Activated CD8-positive, alpha-beta T cell treated with anti-CD3 and anti-CD28 coated beads, Interleukin-2, amount 10 ng/mL, durations not matched to agents 7 days and 5 days (primary cell): ENCODE results near the gene SDHA. TPM values are rescaled to one million over a fixed set of nuclear protein-coding genes. Genes with fewer than 3 reads are reported as not detected.
"Not testable (repeated sequence)": the region's sequence is repeated elsewhere in the genome, so short reads cannot be mapped to it uniquely, and the experiment has no call there.

ENCODE experiments used
- ATAC-seq: fragments of 150-1000 bp; cut with Tn5 transposase; one replicate; pipeline ENCODE4 v1.10.0; 2021; ENCODE audit warnings: moderate library complexity
- CTCF ChIA-PET: fragments of 350-600 bp; sonication (Branson Sonifier 250); formaldehyde crosslinking; loops from one replicate; lab custom pipeline; 2021; ENCODE audit warnings: antibody characterized with exemption; lab: Charles Lee
- POLR2A ChIA-PET: fragments of 350-600 bp; sonication (Branson Sonifier 250); formaldehyde crosslinking; loops from one replicate; lab custom pipeline; 2021; ENCODE audit warnings: antibody characterized with exemption; lab: Charles Lee
- DNase-seq: peaks from one replicate; pipeline ENCODE4 v3.0.0-alpha.2; 2020
- H3K27ac Mint-ChIP-seq: one replicate; pipeline ENCODE4 v1.8.0; 2021; ENCODE audit warnings: mild to moderate bottlenecking, mixed read lengths
- H3K27me3 Mint-ChIP-seq: one replicate; pipeline ENCODE4 v1.8.0; 2021; ENCODE audit warnings: low read depth, mixed read lengths
- H3K36me3 Mint-ChIP-seq: one replicate; pipeline ENCODE4 v1.8.0; 2021; ENCODE audit warnings: low read depth, mixed read lengths
- H3K4me1 Mint-ChIP-seq: one replicate; pipeline ENCODE4 v1.8.0; 2021; ENCODE audit warnings: low read depth, mixed read lengths
- H3K4me3 Mint-ChIP-seq: one replicate; pipeline ENCODE4 v1.8.0; 2021; ENCODE audit warnings: mild to moderate bottlenecking, mixed read lengths
- H3K9me3 Mint-ChIP-seq: one replicate; pipeline ENCODE4 v1.8.0; 2022; ENCODE audit warnings: mixed read lengths; ENCODE audit not compliant: insufficient read depth
- total RNA-seq, 2 experiments: library from RNA; stranded (reverse); gene quantifications; one replicate each; pipeline ENCODE4 v1.2.3, GENCODE V29; 2021

Gene SDHA
- total RNA-seq, 2 experiments from 2014 or later = 145 to 152 TPM

GRCh38 chr5:194102-194501, 24.0 kb upstream of the SDHA start:
- DNase-seq = no peak
- ChIA-PET POLR2A (interaction anchor here (0.6 kb wide), 1 partner anchor 14 kb away, joined by 3 read pairs; no protein-coding TSS in a partner anchor), CTCF (interaction anchor here (1.2 kb wide), 1 partner anchor 25 kb away, joined by 4 read pairs; no protein-coding TSS in a partner anchor)
- ATAC-seq = no peak
- H3K27me3 Mint-ChIP-seq = peaks cover 2% of the 10 kb centered on the region
- H3K4me3 Mint-ChIP-seq = no peak overlapping the region
- H3K36me3 Mint-ChIP-seq = no peaks in the 10 kb centered on the region
- no peaks in the 10 kb centered on the region for H3K4me1 Mint-ChIP-seq
- H3K27ac Mint-ChIP-seq = no peak overlapping the region
- no peaks in the 10 kb centered on the region for H3K9me3 Mint-ChIP-seq

- no peaks in the 10 kb centered on the region for H3K4me1 Mint-ChIP-seq
- DNase-seq (no peak), ATAC-seq (no peak)
- no peak overlapping the region for H3K4me3 Mint-ChIP-seq
- ChIA-PET CTCF (interaction anchor here (1.2 kb wide), 1 partner anchor 25 kb away, joined by 4 read pairs; no protein-coding TSS in a partner anchor), POLR2A (interaction anchor here (0.6 kb wide), 1 partner anchor 13 kb away, joined by 3 read pairs; no protein-coding TSS in a partner anchor)
- no peaks in the 10 kb centered on the region for H3K36me3 Mint-ChIP-seq
- peaks cover 2% of the 10 kb centered on the region for H3K27me3 Mint-ChIP-seq
- H3K27ac Mint-ChIP-seq = no peak overlapping the region
- H3K9me3 Mint-ChIP-seq = no peaks in the 10 kb centered on the region
Observed at GRCh38 chr5:194603-195209, 23.4 kb upstream of the SDHA start.

GRCh38 chr5:195401-196160, 22.5 kb upstream of the SDHA start:
- DNase-seq (no peak), ATAC-seq (no peak)
- ChIA-PET CTCF (interaction anchor here (1.2 kb wide), 1 partner anchor 24 kb away, joined by 4 read pairs; no protein-coding TSS in a partner anchor), POLR2A (no interaction called here)
- peaks cover 2% of the 10 kb centered on the region for H3K27me3 Mint-ChIP-seq
- no peaks in the 10 kb centered on the region for H3K9me3 Mint-ChIP-seq
- no peaks in the 10 kb centered on the region for H3K36me3 Mint-ChIP-seq
- H3K4me1 Mint-ChIP-seq = no peaks in the 10 kb centered on the region
- H3K27ac Mint-ChIP-seq = no peak overlapping the region
- H3K4me3 Mint-ChIP-seq = no peak overlapping the region

- no peak overlapping the region for H3K27ac Mint-ChIP-seq
- DNase-seq (no peak), ATAC-seq (no peak)
- H3K9me3 Mint-ChIP-seq = no peaks in the 10 kb centered on the region
- peaks cover 2% of the 10 kb centered on the region for H3K27me3 Mint-ChIP-seq
- no peaks in the 10 kb centered on the region for H3K36me3 Mint-ChIP-seq
- POLR2A ChIA-PET = no interaction called here
- no peaks in the 10 kb centered on the region for H3K4me1 Mint-ChIP-seq
- H3K4me3 Mint-ChIP-seq = no peak overlapping the region
- CTCF ChIA-PET = no interaction called here
Observed at GRCh38 chr5:196350-196749, 21.8 kb upstream of the SDHA start.

- ATAC-seq, POLR2A ChIA-PET, CTCF ChIA-PET, H3K9me3 Mint-ChIP-seq, H3K27me3 Mint-ChIP-seq, H3K27ac Mint-ChIP-seq, DNase-seq, H3K4me3 Mint-ChIP-seq, H3K36me3 Mint-ChIP-seq, H3K4me1 Mint-ChIP-seq: not testable (repeated sequence)
Observed at GRCh38 chr5:197031-197430, 21.1 kb upstream of the SDHA start.

- no peak overlapping the region for H3K27ac Mint-ChIP-seq
- H3K9me3 Mint-ChIP-seq = no peaks in the 10 kb centered on the region
- CTCF ChIA-PET = no interaction called here
- no peaks in the 10 kb centered on the region for H3K27me3 Mint-ChIP-seq
- no peaks in the 10 kb centered on the region for H3K4me1 Mint-ChIP-seq
- no peak for DNase-seq
- POLR2A ChIA-PET = no interaction called here
- H3K4me3 Mint-ChIP-seq = no peak overlapping the region
- ATAC-seq = no peak
- peaks cover 2% of the 10 kb centered on the region for H3K36me3 Mint-ChIP-seq
Observed at GRCh38 chr5:197892-198489, 20.1 kb upstream of the SDHA start.

- no peak for ATAC-seq
- CTCF ChIA-PET = no interaction called here
- H3K4me3 Mint-ChIP-seq = no peak overlapping the region
- peaks cover 3% of the 10 kb centered on the region for H3K36me3 Mint-ChIP-seq
- H3K9me3 Mint-ChIP-seq = no peaks in the 10 kb centered on the region
- POLR2A ChIA-PET = no interaction called here
- H3K4me1 Mint-ChIP-seq = no peaks in the 10 kb centered on the region
- H3K27me3 Mint-ChIP-seq = no peaks in the 10 kb centered on the region
- no peak overlapping the region for H3K27ac Mint-ChIP-seq
- DNase-seq = no peak
Observed at GRCh38 chr5:198516-199196, 19.5 kb upstream of the SDHA start.

- Mint-ChIP-seq H3K4me3 (no peak overlapping the region), H3K27me3 (no peaks in the 10 kb centered on the region), H3K9me3 (no peaks in the 10 kb centered on the region), H3K4me1 (no peaks in the 10 kb centered on the region), H3K36me3 (peaks cover 5% of the 10 kb centered on the region), H3K27ac (no peak overlapping the region)
- no peak for DNase-seq
- ChIA-PET CTCF (interaction anchor here (1.0 kb wide), 1 partner anchor 9 kb away, joined by 3 read pairs; no protein-coding TSS in a partner anchor), POLR2A (no interaction called here)
- no peak for ATAC-seq
Observed at GRCh38 chr5:199197-199949, 18.7 kb upstream of the SDHA start.

- Mint-ChIP-seq H3K27me3 (no peaks in the 10 kb centered on the region), H3K9me3 (no peaks in the 10 kb centered on the region), H3K36me3 (peaks cover 7% of the 10 kb centered on the region), H3K4me1 (no peaks in the 10 kb centered on the region), H3K4me3 (no peak overlapping the region), H3K27ac (no peak overlapping the region)
- DNase-seq = no peak
- ChIA-PET POLR2A (no interaction called here), CTCF (interaction anchor here (0.7 to 1.0 kb wide), 2 partner anchors 10 to 11 kb away, joined by 3 read pairs; no protein-coding TSS in a partner anchor)
- no peak for ATAC-seq
Observed at GRCh38 chr5:199950-200645, 18.0 kb upstream of the SDHA start.

GRCh38 chr5:200985-201384, 17.1 kb upstream of the SDHA start:
- no peak overlapping the region for H3K27ac Mint-ChIP-seq
- ATAC-seq (no peak), DNase-seq (no peak)
- H3K4me1 Mint-ChIP-seq = no peaks in the 10 kb centered on the region
- peaks cover 7% of the 10 kb centered on the region for H3K36me3 Mint-ChIP-seq
- ChIA-PET POLR2A (no interaction called here), CTCF (no interaction called here)
- H3K27me3 Mint-ChIP-seq = no peaks in the 10 kb centered on the region
- no peaks in the 10 kb centered on the region for H3K9me3 Mint-ChIP-seq
- no peak overlapping the region for H3K4me3 Mint-ChIP-seq

GRCh38 chr5:201672-202071, 16.4 kb upstream of the SDHA start:
- Mint-ChIP-seq H3K36me3 (peaks cover 7% of the 10 kb centered on the region), H3K9me3 (no peaks in the 10 kb centered on the region), H3K4me1 (no peaks in the 10 kb centered on the region), H3K27ac (no peak overlapping the region), H3K4me3 (no peak overlapping the region), H3K27me3 (no peaks in the 10 kb centered on the region)
- ChIA-PET CTCF (no interaction called here), POLR2A (no interaction called here)
- DNase-seq = no peak
- ATAC-seq = no peak
